Activated T-cell treated with anti-CD3 and anti-CD28 coated beads for 24 hours (primary cell): Measurements from ENCODE around the gene U2AF1L4.
"Not testable (repeated sequence)": the region's sequence is repeated elsewhere in the genome, so short reads cannot be mapped to it uniquely, and the experiment has no call there.

ENCODE experiments used
- DNase-seq: peaks from one replicate; pipeline ENCODE4 v3.0.0-alpha.2; 2020; ENCODE audit warnings: low read depth

U2AF1L4 gene

DNA sequence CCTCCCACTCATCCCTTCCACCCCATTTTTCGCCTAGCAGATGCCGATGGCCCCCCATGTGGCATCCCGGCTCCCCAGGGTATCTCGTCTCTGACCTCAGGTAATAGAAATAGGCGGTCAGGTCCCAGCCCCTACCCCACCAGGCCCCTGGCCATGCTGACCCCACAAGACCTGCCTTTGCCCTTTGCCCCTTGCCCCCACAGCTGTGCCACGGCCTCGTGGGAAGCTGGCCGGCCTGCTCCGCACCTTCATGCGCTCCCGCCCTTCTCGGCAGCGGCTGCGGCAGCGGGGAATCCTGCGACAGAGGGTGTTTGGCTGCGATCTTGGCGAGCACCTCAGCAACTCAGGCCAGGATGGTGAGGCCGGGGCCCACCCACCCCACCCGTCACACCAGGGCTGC lies 35.5 kb upstream of the U2AF1L4 start:
- no peak for DNase-seq

DNA sequence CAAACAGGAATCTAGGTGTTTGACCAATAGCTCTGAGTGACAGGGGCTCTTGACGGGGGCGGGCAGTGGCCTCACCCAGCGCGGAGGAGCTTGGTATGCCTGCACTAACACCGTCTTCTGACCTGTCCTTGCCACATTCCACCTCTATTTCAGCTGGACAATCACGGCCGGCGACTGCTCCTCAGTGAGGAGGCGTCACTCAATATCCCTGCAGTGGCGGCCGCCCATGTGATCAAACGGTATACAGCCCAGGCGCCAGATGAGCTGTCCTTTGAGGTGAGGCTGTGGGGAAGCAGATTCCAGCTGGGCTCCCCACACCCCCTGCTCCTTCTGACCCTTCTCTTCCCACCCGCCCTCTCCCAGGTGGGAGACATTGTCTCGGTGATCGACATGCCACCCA lies 34.8 kb upstream of the U2AF1L4 start:
- DNase-seq = no peak

GRCh38 chr19:35779033-35779432 lies 33.8 kb upstream of the U2AF1L4 start:
- DNase-seq = no peak

DNA sequence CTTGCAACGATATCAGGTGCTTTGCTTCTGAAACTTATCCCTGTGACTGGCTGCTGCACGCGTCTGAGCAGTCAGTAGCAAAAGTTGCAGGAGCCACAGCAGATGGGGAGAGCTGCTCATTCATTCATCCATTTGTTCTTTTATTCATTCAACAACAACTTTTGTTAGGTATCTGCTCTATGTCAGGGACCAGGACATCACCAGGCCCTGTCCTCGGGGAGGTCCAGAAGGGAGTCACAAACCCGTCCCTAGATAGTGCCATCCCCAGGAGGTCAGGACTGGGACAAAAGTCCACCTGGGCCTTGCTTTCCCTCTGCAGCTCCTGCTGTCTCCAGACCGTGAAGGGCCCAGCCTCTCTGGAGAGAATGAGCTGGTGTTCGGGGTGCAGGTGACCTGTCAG lies 32.7 kb upstream of the U2AF1L4 start:
- no peak for DNase-seq

GRCh38 chr19:35777086-35777841 lies 32.0 kb upstream of the U2AF1L4 start:
- no peak for DNase-seq

GRCh38 chr19:35776102-35776788 lies 31.0 kb upstream of the U2AF1L4 start:
- no peak for DNase-seq

- peak; percentile 98 for DNase-seq
These were observed 30.3 kb upstream of the U2AF1L4 start, which contains the start of gene ARHGAP33 for GRCh38 chr19:35775298-35776101. ARHGAP33 (plus strand) TSS chr19:35775564; CDS start chr19:35775659, 95 bp downstream.

- DNase-seq = no peak
These were observed 29.8 kb upstream of the U2AF1L4 start for GRCh38 chr19:35775046-35775297.

GRCh38 chr19:35774274-35775045 lies 29.2 kb upstream of the U2AF1L4 start:
- no peak for DNase-seq

GRCh38 chr19:35773020-35773806 lies 28.0 kb upstream of the U2AF1L4 start:
- DNase-seq = no peak

DNA sequence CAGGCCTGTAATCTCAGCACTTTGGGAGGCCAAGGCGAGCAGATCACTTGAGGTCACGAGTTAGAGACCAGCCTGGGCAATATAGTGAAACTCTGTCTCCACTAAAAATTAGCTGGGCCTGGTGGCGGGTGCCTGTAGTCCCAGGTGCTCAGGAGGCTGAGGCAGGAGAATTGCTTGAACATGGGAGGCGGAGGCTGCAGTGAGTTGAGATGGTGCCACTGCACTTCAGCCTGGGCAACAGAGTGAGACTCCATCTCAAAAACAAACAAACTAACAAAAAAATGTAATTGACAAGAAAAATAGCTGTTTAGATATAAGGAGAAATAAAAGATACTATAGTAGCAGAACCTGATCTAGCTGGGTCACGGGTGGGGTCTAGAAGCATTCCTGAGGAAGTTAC lies 27.1 kb upstream of the U2AF1L4 start:
- not testable (repeated sequence) for DNase-seq

DNA sequence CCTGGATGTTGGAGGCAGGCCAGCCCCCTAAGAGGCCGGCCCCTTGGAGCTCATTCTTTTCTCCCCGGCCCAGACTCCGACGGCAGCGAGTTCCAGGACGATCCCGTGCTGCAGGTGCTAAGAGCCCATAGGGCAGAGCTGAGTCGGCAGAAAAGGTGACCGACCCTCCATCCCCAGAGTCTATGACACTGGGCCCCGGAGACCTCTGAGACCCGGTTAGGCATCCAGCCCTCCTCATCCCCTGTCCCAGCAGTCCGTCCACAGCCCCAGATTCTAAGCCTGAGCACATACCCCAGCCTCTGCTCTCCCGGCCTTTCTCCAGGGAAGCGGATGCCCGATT lies 22.8 kb upstream of the U2AF1L4 start:
- DNase-seq = no peak

DNA sequence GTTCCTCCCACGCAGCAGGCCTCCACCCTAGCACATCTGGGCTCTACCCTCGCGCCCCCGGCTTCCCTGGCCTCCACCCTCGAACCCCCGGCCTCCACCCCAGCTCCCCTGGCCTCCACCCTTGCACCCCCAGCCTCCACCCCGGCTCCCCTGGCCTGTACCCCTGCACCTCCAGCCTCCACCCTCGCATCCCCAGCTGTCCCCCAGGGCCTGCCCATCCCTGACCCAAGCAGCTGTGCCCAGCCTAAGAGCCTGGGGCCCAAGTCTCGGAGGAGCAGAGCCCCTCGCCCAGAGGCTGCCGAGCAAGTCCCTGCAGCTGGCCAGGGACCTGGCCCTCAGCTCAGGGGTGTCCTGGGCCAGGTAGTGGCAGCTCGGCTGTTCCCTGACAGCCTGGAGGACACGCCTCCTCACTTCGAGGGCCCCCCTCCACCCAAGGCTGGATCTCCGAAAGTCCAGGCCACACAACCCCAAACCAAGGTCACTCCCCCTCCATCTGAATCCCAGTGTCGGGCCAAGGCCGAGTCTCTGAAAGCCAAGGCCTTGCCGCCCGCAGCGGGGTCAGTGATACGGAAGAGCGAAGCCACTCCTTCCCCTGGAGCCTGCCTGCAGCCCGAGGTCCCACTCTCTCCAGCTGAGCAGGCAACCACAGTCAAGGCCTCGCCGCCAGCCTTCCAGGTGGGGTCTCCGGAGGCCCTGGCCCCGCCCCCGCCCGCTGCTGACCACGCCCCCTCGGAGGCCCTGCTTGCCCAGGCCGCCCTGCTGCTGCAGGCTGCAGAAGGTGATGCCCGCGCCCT lies 22.3 kb upstream of the U2AF1L4 start:
- DNase-seq = no peak

DNA sequence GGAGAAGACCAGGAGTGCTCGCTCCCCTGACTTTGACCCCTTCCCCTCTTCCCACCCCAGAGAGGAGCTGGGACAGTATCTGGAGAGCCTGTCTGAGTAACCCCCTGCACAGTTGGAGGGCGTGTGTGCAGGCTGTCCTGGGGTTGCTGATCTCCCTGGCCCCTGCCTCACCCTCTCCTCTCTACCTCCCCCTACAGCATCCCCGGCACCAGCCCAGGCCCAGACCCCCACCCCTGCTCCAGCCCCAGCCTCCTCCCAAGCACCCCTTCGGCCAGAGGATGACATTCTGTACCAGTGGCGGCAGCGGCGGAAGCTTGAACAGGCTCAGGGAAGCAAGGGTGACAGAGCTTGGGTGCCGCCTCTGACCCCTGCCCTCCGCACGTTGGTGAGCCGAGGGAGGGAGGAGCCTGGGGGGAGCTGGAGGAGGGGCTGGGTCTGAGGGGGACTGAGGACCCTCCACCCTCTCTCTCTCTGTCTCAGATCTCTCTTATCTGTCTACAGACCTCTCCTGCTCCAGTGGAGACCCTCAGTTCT lies 21.4 kb upstream of the U2AF1L4 start:
- DNase-seq = no peak

DNA sequence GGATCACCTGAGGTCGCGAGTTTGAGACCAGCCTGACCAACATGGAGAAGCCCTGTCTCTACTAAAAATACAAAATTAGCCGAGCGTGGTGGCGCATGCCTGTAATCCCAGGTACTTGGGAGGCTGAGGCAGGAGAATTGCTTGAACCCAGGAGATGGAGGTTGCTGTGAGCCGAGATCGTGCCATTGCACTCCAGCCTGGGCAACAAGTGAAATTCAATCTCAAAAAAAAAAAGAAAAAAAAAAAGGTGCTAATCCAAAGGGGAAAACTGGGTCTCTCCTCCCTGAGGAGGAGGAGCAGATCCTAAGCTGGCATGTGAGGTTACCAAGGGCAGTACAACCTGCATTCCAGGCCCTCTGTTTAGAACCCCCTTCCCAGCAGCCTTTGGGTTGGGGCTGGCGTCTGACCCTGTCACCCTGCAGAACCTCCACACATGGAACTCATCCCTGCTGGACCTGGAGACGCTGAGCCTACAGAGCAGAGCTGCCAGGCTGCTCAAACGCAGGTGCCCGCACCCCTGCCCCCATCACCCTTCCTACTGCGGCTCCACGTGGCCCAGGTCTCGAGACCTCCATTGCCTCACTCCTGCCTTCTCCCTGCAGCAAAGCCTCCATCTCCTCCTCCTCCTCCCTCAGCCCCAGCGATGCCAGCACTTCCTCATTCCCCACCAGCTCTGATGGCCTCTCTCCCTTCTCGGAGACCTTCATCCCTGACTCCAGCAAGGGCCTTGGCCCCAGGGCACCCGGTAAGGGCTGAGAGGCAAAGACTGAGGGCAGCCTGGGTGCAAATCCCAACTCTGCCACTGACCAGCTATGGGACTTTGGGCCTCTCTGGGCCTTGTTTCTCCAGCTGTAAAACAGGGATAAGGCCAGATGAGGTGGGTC lies 19.5 kb upstream of the U2AF1L4 start:
- no peak for DNase-seq

DNA sequence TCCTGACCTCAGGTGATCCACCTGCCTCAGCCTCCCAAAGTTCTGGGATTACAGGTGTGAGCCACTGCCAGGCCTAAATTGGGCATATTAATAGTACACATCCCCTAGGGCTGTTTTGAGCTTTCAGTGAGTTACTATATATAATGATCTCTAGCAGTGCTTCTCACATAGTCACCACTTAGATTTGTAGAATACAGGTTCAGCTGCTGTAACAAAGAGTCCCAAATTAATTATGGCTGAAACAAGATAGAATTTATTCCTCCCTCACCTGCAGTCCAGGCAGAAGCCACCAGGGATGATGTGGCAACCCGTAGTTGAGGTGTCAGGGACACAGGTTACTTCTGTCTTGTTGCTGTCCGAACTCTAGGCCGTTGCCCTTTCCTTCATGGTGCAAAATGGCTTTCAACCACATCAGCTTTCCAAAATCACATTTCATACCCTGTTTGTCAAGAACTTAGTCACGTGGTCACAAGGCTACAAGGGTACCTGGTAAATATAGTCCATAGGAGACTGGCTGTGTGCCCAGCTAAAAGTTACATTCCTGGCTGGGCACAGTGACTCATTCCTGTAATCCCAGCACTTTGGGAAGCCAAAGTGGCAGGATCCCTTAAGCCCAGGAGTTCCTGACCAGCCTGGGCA lies 15.6 kb upstream of the U2AF1L4 start:
- no peak for DNase-seq

- DNase-seq = no peak
These were observed 14.5 kb upstream of the U2AF1L4 start for GRCh38 chr19:35759697-35760096.

- DNase-seq = peak; percentile 99
These were observed 12.8 kb upstream of the U2AF1L4 start, which contains the start of gene PROSER3 for GRCh38 chr19:35757749-35758608. PROSER3 (plus strand) TSS chr19:35758176; CDS start chr19:35758216, 40 bp downstream.
